K562 (cell line): ENCODE data around the gene FKRP. TPM values are rescaled to one million over a fixed set of nuclear protein-coding genes. Genes with fewer than 3 reads are reported as not detected.

Source experiments
- C11orf30 ChIP-seq: fragments of 450-650 bp; IDR thresholded peaks from 2 replicates; pipeline ENCODE4 v1.6.1; 2016; ENCODE audit warnings: low read depth, mild to moderate bottlenecking
- CBX3 ChIP-seq, 2 experiments: IDR thresholded peaks; 1 replicate in 1 of 2; 2 replicates in 1 of 2; pipeline ENCODE4 v1.6.1; 2012; ENCODE audit warnings: inconsistent platforms in 2 of 2, low read length in 2 of 2, borderline replicate concordance in 1 of 2, control low read depth in 1 of 2
- CC2D1A ChIP-seq: fragments of 450-650 bp; IDR thresholded peaks from 2 replicates; pipeline ENCODE4 v1.6.1; 2017; ENCODE audit warnings: mild to moderate bottlenecking
- ETV1 ChIP-seq: fragments of 450-650 bp; conservative IDR thresholded peaks from 2 replicates; pipeline ENCODE4 v1.6.1; 2016; ENCODE audit warnings: missing genetic modification characterization, control low read depth, low read depth, missing compliant biosample characterization
- GATAD2A ChIP-seq: fragments of 450-650 bp; IDR thresholded peaks from 2 replicates; pipeline ENCODE4 v1.6.1; 2017
- GTF2A2 ChIP-seq: IDR thresholded peaks from 2 replicates; pipeline ENCODE4 v1.6.1; 2016; ENCODE audit warnings: mild to moderate bottlenecking, missing genetic modification characterization, missing compliant biosample characterization
- IRF2 ChIP-seq: sonication (generic); formaldehyde crosslinking; IDR thresholded peaks from 2 replicates; pipeline ENCODE4 v1.8.1; 2022; ENCODE audit warnings: mild to moderate bottlenecking, missing genetic modification reagents
- MCM5 ChIP-seq: fragments of 450-650 bp; IDR thresholded peaks from 2 replicates; pipeline ENCODE4 v1.6.1; 2016; ENCODE audit warnings: low read depth
- MED1 ChIP-seq: sonication (generic); formaldehyde crosslinking; IDR thresholded peaks from 2 replicates; pipeline ENCODE4 v1.8.1; 2023; ENCODE audit warnings: missing genetic modification reagents, borderline replicate concordance
- MEF2D ChIP-seq: conservative IDR thresholded peaks from 2 replicates; pipeline ENCODE4 v1.6.1; 2016; ENCODE audit warnings: low read depth, missing genetic modification characterization, missing compliant biosample characterization
- SMAD4 ChIP-seq: fragments of 250-450 bp; sonication (Bioruptor Pico); conservative IDR thresholded peaks from 2 replicates; pipeline ENCODE4 v1.8.0; 2021; ENCODE audit warnings: inconsistent platforms, mild to moderate bottlenecking, moderate library complexity
- SMARCB1 ChIP-seq: IDR thresholded peaks from 2 replicates; pipeline ENCODE4 v1.6.1; 2011; ENCODE audit warnings: improper control_type of control experiment, low read depth; ENCODE audit not compliant: insufficient read length
- TSHZ1 ChIP-seq: fragments of 250-450 bp; sonication (Bioruptor Pico); IDR thresholded peaks from 2 replicates; pipeline ENCODE4 v1.4.0; 2020; ENCODE audit warnings: mild to moderate bottlenecking, moderate library complexity
- ZFP91 ChIP-seq: sonication (generic); formaldehyde crosslinking; IDR thresholded peaks from 2 replicates; pipeline ENCODE4 v1.8.0; 2022; ENCODE audit warnings: mild to moderate bottlenecking, missing genetic modification reagents
- ZNF197 ChIP-seq: fragments of 200-800 bp; sonication (Bioruptor generic); IDR thresholded peaks from 2 replicates; pipeline ENCODE4 v1.6.1; 2016; ENCODE audit warnings: low read depth, missing genetic modification characterization, missing compliant biosample characterization
- ZNF717 ChIP-seq: fragments of 250-450 bp; sonication (Bioruptor Pico); IDR thresholded peaks from 2 replicates; pipeline ENCODE4 v1.5.0; 2021
- ZNF77 ChIP-seq: fragments of 250-450 bp; sonication (Bioruptor Pico); IDR thresholded peaks from 2 replicates; pipeline ENCODE4 v1.5.0; 2020
- polyA plus RNA-seq, 8 experiments: library from polyadenylated mRNA; depleted of rRNA in 4 of 8; stranded (reverse) in 5 of 8; unstranded in 3 of 8; fragments of >200 nt; fragmentation: Nextera tagmentation in 2 of 8; fragmentation: Illumina TruSeq in 1 of 8; extraction: Ambion mirVana in 2 of 8; extraction: Trizol in 1 of 8; gene quantifications; 2 replicates each; pipeline versions ENCODE4 v1.2.1 to v1.2.3, GENCODE V29; 2011 to 2014; ENCODE audit warnings: inconsistent platforms in 1 of 8, missing spikeins in 1 of 8
- total RNA-seq, 7 experiments: library from RNA; depleted of rRNA in 6 of 7; stranded (reverse); fragments of >200 nt in 6 of 7; fragmentation: Illumina TruSeq in 2 of 7; extraction: Trizol in 2 of 7; gene quantifications; 2 replicates each; pipeline versions ENCODE4 v1.2.1 to v1.2.3, GENCODE V29; 2011 to 2021; ENCODE audit warnings: low replicate concordance in 1 of 7
- TF ChIP-seq, protein P1 (sequence below): fragments of 250-450 bp; sonication (Bioruptor Pico); IDR thresholded peaks from 2 replicates; pipeline ENCODE4 v1.5.0; 2021

The FKRP gene
- total and polyA plus RNA-seq, 9 of the 15 experiments (the other 6 are each of a cell fraction or from before 2014, with no cell fraction given), result 0.68 to 16.1 (median 6.5) TPM

GRCh38 chr19:46736531-46737297 is 9.1 kb upstream of the FKRP start (continued):
- TF ChIP-seq ZFP91 (CRISPR knock-in tag) (no peak), ZNF717 (CRISPR knock-in tag) (no peak), ETV1 (tag) (peak; percentile 59), SMAD4 (CRISPR knock-in tag) (peak; percentile 32; the same call in 1 of the 2 replicates), MCM5 (no peak), IRF2 (CRISPR knock-in tag) (no peak), ZNF197 (CRISPR knock-in tag) (no peak), CC2D1A (0 out of 2 replicates have a peak, but pooled peaks have one; percentile 21), CBX3 (IDR thresholded peaks at IDR 0.05; ENCODE audit: borderline replicate concordance in 1 of 2, low read length in 2 of 2) (0 out of 3 replicates have a peak, but pooled peaks of 1 of the 2 experiments have one; percentile 25), TSHZ1 (CRISPR knock-in tag) (no peak), ZNF77 (CRISPR knock-in tag) (no peak), MEF2D (0 out of 2 replicates have a peak, but pooled peaks have one; percentile 13), GTF2A2 (tag) (no peak), MED1 (CRISPR knock-in tag) (no peak), C11orf30 (0 out of 2 replicates have a peak, but pooled peaks have one; percentile 17), GATAD2A (no peak), SMARCB1 (no peak)
- TF ChIP-seq, protein P1, sequence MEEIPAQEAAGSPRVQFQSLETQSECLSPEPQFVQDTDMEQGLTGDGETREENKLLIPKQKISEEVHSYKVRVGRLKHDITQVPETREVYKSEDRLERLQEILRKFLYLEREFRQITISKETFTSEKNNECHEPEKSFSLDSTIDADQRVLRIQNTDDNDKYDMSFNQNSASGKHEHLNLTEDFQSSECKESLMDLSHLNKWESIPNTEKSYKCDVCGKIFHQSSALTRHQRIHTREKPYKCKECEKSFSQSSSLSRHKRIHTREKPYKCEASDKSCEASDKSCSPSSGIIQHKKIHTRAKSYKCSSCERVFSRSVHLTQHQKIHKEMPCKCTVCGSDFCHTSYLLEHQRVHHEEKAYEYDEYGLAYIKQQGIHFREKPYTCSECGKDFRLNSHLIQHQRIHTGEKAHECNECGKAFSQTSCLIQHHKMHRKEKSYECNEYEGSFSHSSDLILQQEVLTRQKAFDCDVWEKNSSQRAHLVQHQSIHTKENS (CRISPR knock-in tag), result no peak
